H9 (cell line): ENCODE results near the gene DENND1C. TPM values are rescaled to one million over a fixed set of nuclear protein-coding genes. Genes with fewer than 3 reads are reported as not detected.

Source experiments
- DNase-seq: peaks from one replicate; pipeline ENCODE4 v3.0.0-alpha.2; 2017
- H2AFZ ChIP-seq: one replicate; pipeline ENCODE4 v1.6.1; 2013; ENCODE audit warnings: mild to moderate bottlenecking, low read length, control low read depth, moderate library complexity
- H2AK5ac ChIP-seq: 2 replicates; pipeline ENCODE4 v1.6.1; 2013; ENCODE audit warnings: low read length, control low read depth, mixed read lengths; ENCODE audit not compliant: insufficient read length
- H2BK120ac ChIP-seq: one replicate; pipeline ENCODE4 v1.6.1; 2013; ENCODE audit warnings: low read depth, mild to moderate bottlenecking, low read length, control low read depth, inconsistent platforms; ENCODE audit not compliant: poor library complexity, severe bottlenecking
- H2BK12ac ChIP-seq: 2 replicates; pipeline ENCODE4 v1.6.1; 2013; ENCODE audit warnings: low read length, control low read depth, mixed read lengths, low read depth; ENCODE audit not compliant: insufficient read length
- H2BK15ac ChIP-seq: 2 replicates; pipeline ENCODE4 v1.6.1; 2013; ENCODE audit warnings: low read depth, low read length, control low read depth
- H2BK20ac ChIP-seq: one replicate; pipeline ENCODE4 v1.6.1; 2013; ENCODE audit warnings: low read depth, mild to moderate bottlenecking, low read length, control low read depth, inconsistent platforms; ENCODE audit not compliant: poor library complexity, severe bottlenecking
- H2BK5ac ChIP-seq: 2 replicates; pipeline ENCODE4 v1.6.1; 2013; ENCODE audit warnings: low read length, control low read depth, mixed read lengths; ENCODE audit not compliant: insufficient read length
- H3K14ac ChIP-seq: 2 replicates; pipeline ENCODE4 v1.6.1; 2013; ENCODE audit warnings: low read length, control low read depth; ENCODE audit not compliant: insufficient read depth
- H3K18ac ChIP-seq: 2 replicates; pipeline ENCODE4 v1.6.1; 2013; ENCODE audit warnings: low read depth, mild to moderate bottlenecking, mixed read lengths, low read length, control low read depth; ENCODE audit not compliant: insufficient read length
- H3K23ac ChIP-seq: 2 replicates; pipeline ENCODE4 v1.6.1; 2013; ENCODE audit warnings: low read length, control low read depth, mixed read lengths, low read depth; ENCODE audit not compliant: insufficient read length
- H3K23me2 ChIP-seq: 2 replicates; pipeline ENCODE4 v1.6.1; 2013; ENCODE audit warnings: low read depth, mild to moderate bottlenecking, mixed read lengths, low read length, control low read depth; ENCODE audit not compliant: insufficient read length, poor library complexity, severe bottlenecking
- H3K27ac ChIP-seq: 2 replicates; pipeline ENCODE4 v1.5.1; 2013; ENCODE audit warnings: low read length, control low read depth, mixed read lengths, low read depth; ENCODE audit not compliant: insufficient read length
- H3K27me3 ChIP-seq: 2 replicates; pipeline ENCODE4 v1.6.1; 2013; ENCODE audit warnings: low read length, control low read depth, inconsistent platforms; ENCODE audit not compliant: insufficient read depth
- H3K4ac ChIP-seq: 2 replicates; pipeline ENCODE4 v1.6.1; 2013; ENCODE audit warnings: low read depth, mild to moderate bottlenecking, control low read depth, inconsistent platforms, low read length, moderate library complexity
- H3K4me1 ChIP-seq: 2 replicates; pipeline ENCODE4 v1.6.1; 2013; ENCODE audit warnings: low read length, control low read depth, inconsistent platforms; ENCODE audit not compliant: insufficient read depth
- H3K4me2 ChIP-seq: 2 replicates; pipeline ENCODE4 v1.6.1; 2013; ENCODE audit warnings: low read length, control low read depth, mixed read lengths; ENCODE audit not compliant: insufficient read length, insufficient read depth
- H3K56ac ChIP-seq: 2 replicates; pipeline ENCODE4 v1.6.1; 2013; ENCODE audit warnings: low read depth, mild to moderate bottlenecking, mixed read lengths, low read length, control low read depth; ENCODE audit not compliant: insufficient read length
- H3K79me1 ChIP-seq: 2 replicates; pipeline ENCODE4 v1.6.1; 2013; ENCODE audit warnings: low read depth, mild to moderate bottlenecking, moderate library complexity, low read length, control low read depth, inconsistent platforms; ENCODE audit not compliant: insufficient read depth, poor library complexity, severe bottlenecking
- H3K79me2 ChIP-seq: 2 replicates; pipeline ENCODE4 v1.6.1; 2013; ENCODE audit warnings: low read length, control low read depth, inconsistent platforms; ENCODE audit not compliant: insufficient read depth
- H3K9ac ChIP-seq: 2 replicates; pipeline ENCODE4 v1.6.1; 2013; ENCODE audit warnings: low read length, control low read depth, mixed read lengths; ENCODE audit not compliant: insufficient read length; ENCODE audit errors: extremely low read depth
- H3K9me3 ChIP-seq: one replicate; pipeline ENCODE4 v1.6.1; 2013; ENCODE audit warnings: low read depth, low read length, inconsistent platforms; ENCODE audit not compliant: control insufficient read depth
- H3T11ph ChIP-seq: one replicate; pipeline ENCODE4 v1.6.1; 2013; ENCODE audit warnings: mild to moderate bottlenecking, low read length, control low read depth, inconsistent platforms
- H4K20me1 ChIP-seq: one replicate; pipeline ENCODE4 v1.6.1; 2013; ENCODE audit not compliant: control insufficient read depth, insufficient read length, insufficient read depth
- H4K5ac ChIP-seq: 2 replicates; pipeline ENCODE4 v1.6.1; 2013; ENCODE audit warnings: low read depth, mild to moderate bottlenecking, mixed read lengths, low read length, control low read depth; ENCODE audit not compliant: insufficient read length
- H4K8ac ChIP-seq: replicated peaks from 2 replicates; pipeline ENCODE4 v1.6.1; 2013; ENCODE audit warnings: low read length, control low read depth, mixed read lengths, low read depth; ENCODE audit not compliant: insufficient read length
- H4K91ac ChIP-seq: 2 replicates; pipeline ENCODE4 v1.6.1; 2013; ENCODE audit warnings: low read depth, mild to moderate bottlenecking, moderate library complexity, mixed read lengths, low read length, control low read depth; ENCODE audit not compliant: insufficient read length
- H3K27ac Mint-ChIP-seq, 3 experiments: 2 replicates in 2 of 3; 3 replicates in 1 of 3; pipeline ENCODE4 v1.8.0; 2020 to 2021; ENCODE audit warnings: mixed read lengths in 3 of 3, mild to moderate bottlenecking in 1 of 3, moderate library complexity in 1 of 3
- H3K27me3 Mint-ChIP-seq: 2 replicates; pipeline ENCODE4 v1.8.0; 2021; ENCODE audit warnings: low read depth, mild to moderate bottlenecking, moderate library complexity, mixed read lengths
- H3K36me3 Mint-ChIP-seq, 3 experiments: 2 replicates in 2 of 3; 3 replicates in 1 of 3; pipeline ENCODE4 v1.8.0; 2020 to 2021; ENCODE audit warnings: low read depth in 3 of 3, mixed read lengths in 3 of 3; ENCODE audit not compliant: insufficient read depth in 1 of 3
- H3K4me1 Mint-ChIP-seq, 2 experiments: 2 replicates each; pipeline ENCODE4 v1.8.0; 2020; ENCODE audit warnings: mixed read lengths in 2 of 2
- H3K4me3 Mint-ChIP-seq, 2 experiments: 2 replicates in 1 of 2; 3 replicates in 1 of 2; pipeline ENCODE4 v1.8.0; 2020 to 2021; ENCODE audit warnings: mild to moderate bottlenecking in 2 of 2, mixed read lengths in 2 of 2, moderate library complexity in 1 of 2
- H3K9me3 Mint-ChIP-seq, 2 experiments: 2 replicates in 1 of 2; 3 replicates in 1 of 2; pipeline ENCODE4 v1.8.0; 2020; ENCODE audit warnings: mild to moderate bottlenecking in 2 of 2, mixed read lengths in 2 of 2, moderate library complexity in 1 of 2
- CTCF ChIP-seq: fragments of 200-600 bp; sonication (generic); conservative IDR thresholded peaks from 3 replicates; pipeline ENCODE4 v1.8.0; 2021; ENCODE audit warnings: antibody characterized with exemption, mild to moderate bottlenecking
- WGBS: extraction: QIAGEN DNeasy Blood & Tissue Kit; methylation state at CpG from one replicate; pipeline ENCODE4 v1.1.7; 2013; ENCODE audit warnings: missing lambda C conversion rate, low lambda C conversion rate, mixed read lengths; ENCODE audit not compliant: insufficient read length; ENCODE audit errors: extremely low coverage; 5-methylcytosine and 5-hydroxymethylcytosine counted together
- total RNA-seq: library from RNA; stranded (reverse); gene quantifications from 2 replicates; pipeline ENCODE4 v1.2.1, GENCODE V29; 2021

Gene DENND1C
- total RNA-seq, 1 experiment from 2014 or later = 2.4 TPM

DNA sequence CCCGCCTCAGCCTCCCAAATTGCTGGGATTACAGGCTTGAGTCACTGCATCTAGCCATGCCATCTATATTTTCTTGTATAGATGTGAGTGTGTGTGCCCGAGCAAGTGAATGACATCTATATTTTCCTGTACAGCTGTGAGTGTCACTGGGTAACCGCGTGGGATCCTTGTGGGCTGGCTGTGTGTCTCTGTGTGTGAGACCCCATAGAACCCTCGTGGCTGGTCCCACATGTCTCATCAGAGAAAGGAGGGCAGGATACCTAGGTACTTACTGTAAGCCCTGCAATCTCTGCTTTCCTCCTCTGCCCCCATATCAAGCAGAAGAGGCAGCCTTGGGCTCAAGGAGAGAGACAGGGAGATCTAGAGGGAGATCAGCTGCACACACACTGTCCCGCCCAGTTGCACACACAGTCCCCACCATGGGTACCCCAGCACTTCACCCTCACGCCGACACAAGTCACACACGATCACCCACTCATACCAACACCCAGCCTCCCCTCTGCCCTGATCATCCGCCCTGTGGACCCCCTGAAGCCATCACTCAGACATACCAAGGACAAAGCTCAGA lies 655 bp downstream of the DENND1C start:
- Histone ChIP-seq H3K4me1 (no peaks in the 10 kb centered on the region), H2AK5ac (no peak overlapping the region), H3K18ac (no peak overlapping the region), H3K9ac (no peak overlapping the region), H3K79me2 (no peaks in the 10 kb centered on the region), H3K4me2 (no peak overlapping the region), H3K9me3 (no peaks in the 10 kb centered on the region), H4K91ac (no peak overlapping the region), H3K79me1 (no peaks in the 10 kb centered on the region), H3K27me3 (no peaks in the 10 kb centered on the region), H3K23ac (no peak overlapping the region), H3T11ph (no peak overlapping the region), H3K14ac (no peak overlapping the region), H3K4ac (no peak overlapping the region), H3K56ac (no peak overlapping the region), H3K23me2 (peaks cover 4% of the 10 kb centered on the region), H3K27ac (no peak overlapping the region), H4K8ac (no peak overlapping the region), H4K5ac (no peak overlapping the region), H2BK120ac (no peak overlapping the region), H2AFZ (no peak overlapping the region), H2BK15ac (no peak overlapping the region), H2BK12ac (no peak overlapping the region), H2BK20ac (no peak overlapping the region), H2BK5ac (no peak overlapping the region), H4K20me1 (no peaks in the 10 kb centered on the region)
- no peaks in the 10 kb centered on the region for H3K36me3 Mint-ChIP-seq
- DNase-seq = no peak
- peaks cover 6% of the 10 kb centered on the region for H3K27me3 Mint-ChIP-seq
- TF ChIP-seq CTCF = no peak
- H3K9me3 Mint-ChIP-seq = no peaks in the 10 kb centered on the region
- H3K27ac Mint-ChIP-seq = no peak overlapping the region
- peaks cover 9 to 15% of the 10 kb centered on the region in 2 experiments for H3K4me1 Mint-ChIP-seq
- peak overlapping the region in 1 of 2 experiments; percentile 39; a peak in 1 of 5 replicates for H3K4me3 Mint-ChIP-seq
- WGBS = no CpG with 5 or more reads among the region's 10 CpGs
